Fibroblast of villous mesenchyme (primary cell): ENCODE data around the gene MST1. TPM values are rescaled to one million over a fixed set of nuclear protein-coding genes. Genes with fewer than 3 reads are reported as not detected.

ENCODE experiments used
- DNase-seq: peaks from one replicate; pipeline ENCODE4 v3.0.0-alpha.2; 2010; ENCODE audit warnings: low read depth
- H3K4me3 ChIP-seq: 2 replicates; pipeline ENCODE4 v1.5.1; 2011; ENCODE audit warnings: low read depth, mild to moderate bottlenecking, low read length
- total RNA-seq: library from RNA; depleted of rRNA; stranded (reverse); fragments of >200 nt; gene quantifications from 2 replicates; pipeline ENCODE4 v1.2.3, GENCODE V29; 2012
- TF ChIP-seq, protein P1 (sequence below): IDR thresholded peaks from 2 replicates; pipeline ENCODE4 v1.5.1; 2012; ENCODE audit warnings: low read depth, mild to moderate bottlenecking, low read length; ENCODE audit not compliant: insufficient read depth

MST1 gene
- total RNA-seq, 1 donor: 1.7 TPM

DNA sequence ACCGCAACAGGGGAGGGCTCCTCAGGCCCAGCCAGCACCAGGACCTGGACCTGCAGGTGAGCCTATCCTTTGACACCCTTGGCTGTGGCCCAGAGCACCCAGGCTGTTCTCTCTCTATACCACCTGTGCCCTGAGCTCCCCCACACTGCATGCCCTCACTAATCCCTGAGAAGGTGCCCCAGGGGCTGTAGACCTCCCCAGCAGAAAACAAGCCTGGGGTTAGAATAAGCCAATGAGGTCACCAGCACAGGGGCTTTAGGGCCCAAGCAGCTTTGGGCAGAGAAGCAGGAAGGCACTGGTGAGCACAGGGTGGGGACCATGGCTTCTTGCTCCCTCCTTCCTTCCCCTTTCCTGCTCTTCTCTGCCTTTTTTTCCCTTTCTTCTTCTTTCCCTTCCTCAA, 25.4 kb downstream of the MST1 start:
- TF ChIP-seq, protein P1, sequence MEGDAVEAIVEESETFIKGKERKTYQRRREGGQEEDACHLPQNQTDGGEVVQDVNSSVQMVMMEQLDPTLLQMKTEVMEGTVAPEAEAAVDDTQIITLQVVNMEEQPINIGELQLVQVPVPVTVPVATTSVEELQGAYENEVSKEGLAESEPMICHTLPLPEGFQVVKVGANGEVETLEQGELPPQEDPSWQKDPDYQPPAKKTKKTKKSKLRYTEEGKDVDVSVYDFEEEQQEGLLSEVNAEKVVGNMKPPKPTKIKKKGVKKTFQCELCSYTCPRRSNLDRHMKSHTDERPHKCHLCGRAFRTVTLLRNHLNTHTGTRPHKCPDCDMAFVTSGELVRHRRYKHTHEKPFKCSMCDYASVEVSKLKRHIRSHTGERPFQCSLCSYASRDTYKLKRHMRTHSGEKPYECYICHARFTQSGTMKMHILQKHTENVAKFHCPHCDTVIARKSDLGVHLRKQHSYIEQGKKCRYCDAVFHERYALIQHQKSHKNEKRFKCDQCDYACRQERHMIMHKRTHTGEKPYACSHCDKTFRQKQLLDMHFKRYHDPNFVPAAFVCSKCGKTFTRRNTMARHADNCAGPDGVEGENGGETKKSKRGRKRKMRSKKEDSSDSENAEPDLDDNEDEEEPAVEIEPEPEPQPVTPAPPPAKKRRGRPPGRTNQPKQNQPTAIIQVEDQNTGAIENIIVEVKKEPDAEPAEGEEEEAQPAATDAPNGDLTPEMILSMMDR: no peak
- no peak overlapping the region for H3K4me3 ChIP-seq
- DNase-seq: no peak

DNA sequence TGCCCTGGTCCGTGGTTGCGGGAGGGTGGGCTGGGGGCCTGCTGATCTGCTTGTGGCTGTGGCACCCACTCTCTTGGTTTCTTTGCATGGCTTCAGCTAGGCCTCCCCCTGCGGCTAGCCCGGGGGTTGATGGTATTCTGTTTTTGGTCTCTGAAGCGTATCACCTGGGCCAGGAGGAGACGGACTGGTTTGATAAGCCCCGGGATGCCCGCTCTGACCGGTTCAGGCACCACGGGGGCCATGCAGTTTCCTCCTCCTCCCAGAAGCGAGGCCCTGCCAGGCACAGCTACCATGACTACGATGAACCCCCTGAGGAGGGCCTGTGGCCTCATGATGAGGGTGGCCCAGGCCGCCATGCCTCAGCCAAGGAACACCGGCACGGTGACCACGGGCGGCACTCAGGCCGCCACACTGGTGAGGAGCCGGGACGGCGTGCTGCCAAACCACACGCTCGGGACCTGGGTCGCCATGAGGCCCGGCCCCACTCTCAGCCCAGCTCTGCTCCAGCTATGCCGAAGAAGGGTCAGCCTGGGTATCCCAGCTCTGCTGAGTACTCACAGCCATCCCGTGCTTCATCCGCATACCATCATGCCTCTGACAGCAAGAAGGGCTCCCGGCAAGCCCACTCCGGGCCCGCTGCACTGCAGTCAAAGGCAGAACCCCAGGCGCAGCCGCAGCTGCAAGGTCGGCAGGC, 26.4 kb downstream of the MST1 start:
- no peak for DNase-seq
- TF ChIP-seq, protein P1: no peak
- no peak overlapping the region for H3K4me3 ChIP-seq

DNA sequence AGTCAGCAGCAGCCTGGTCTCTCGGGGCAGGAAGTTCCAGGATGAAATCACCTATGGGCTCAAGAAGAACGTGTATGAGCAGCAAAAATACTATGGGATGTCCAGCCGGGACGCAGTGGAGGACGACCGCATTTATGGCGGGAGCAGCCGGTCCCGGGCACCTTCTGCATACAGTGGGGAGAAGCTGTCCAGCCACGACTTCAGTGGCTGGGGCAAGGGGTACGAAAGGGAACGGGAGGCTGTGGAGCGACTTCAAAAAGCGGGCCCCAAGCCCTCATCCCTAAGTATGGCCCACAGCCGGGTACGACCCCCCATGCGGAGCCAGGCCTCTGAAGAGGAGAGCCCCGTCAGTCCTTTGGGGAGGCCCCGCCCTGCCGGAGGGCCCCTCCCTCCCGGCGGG, 27.3 kb downstream of the MST1 start:
- H3K4me3 ChIP-seq: no peak overlapping the region
- DNase-seq: no peak
- TF ChIP-seq, protein P1: no peak

DNA sequence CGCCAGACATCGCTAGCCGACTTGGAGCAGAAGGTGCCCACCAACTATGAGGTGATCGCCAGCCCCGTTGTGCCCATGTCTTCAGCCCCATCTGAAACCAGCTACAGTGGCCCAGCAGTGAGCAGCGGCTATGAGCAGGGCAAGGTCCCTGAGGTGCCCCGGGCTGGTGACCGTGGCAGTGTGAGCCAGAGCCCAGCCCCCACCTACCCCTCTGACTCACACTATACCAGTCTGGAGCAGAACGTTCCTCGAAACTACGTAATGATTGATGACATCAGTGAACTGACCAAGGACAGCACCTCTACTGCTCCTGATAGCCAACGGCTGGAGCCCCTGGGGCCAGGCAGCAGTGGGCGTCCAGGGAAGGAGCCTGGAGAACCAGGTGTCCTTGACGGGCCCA, 28.0 kb downstream of the MST1 start:
- no peak overlapping the region for H3K4me3 ChIP-seq
- TF ChIP-seq, protein P1: no peak
- DNase-seq: no peak

DNA sequence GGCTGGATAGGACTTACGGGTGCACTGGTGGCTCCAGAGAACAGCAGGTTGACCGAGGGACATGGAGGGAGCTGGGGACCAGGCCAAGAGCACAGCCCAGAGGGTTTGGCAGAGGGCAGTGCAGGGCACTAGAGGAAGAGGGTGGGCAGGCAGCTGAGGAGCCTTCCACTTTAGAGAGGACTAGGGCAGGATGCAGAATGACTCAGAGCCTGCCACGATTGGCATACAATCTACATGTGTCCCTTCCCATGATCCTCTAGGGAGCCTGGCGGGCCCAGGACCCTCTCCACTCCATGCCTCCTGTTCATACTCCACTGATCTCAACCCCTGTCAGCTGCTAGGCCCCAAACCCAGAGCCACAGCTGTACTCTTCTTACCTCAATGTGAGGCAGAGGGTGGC, 29.5 kb downstream of the MST1 start:
- no peak overlapping the region for H3K4me3 ChIP-seq
- no peak for DNase-seq
- TF ChIP-seq, protein P1: no peak

DNA sequence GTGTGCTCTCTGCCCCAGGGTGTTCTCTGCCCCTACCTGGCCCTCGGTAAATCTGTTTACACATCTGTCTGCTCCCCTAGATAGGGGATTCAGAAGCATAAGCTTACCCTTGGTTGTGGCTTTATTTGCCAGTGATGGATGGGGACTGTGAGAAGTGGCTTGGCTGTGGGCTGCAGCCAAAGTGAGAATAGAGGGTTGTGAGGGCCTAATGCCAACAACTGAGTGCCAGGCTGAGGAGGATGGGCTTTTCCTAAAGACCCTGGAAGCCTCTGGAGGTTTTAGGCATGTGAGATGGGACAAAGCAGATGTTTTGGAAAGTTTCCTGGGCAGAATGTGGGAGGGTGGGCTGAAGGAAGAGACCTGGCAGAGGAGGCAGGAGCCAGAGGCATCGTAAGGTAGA, 30.6 kb downstream of the MST1 start:
- no peak overlapping the region for H3K4me3 ChIP-seq
- TF ChIP-seq, protein P1: no peak
- no peak for DNase-seq

DNA sequence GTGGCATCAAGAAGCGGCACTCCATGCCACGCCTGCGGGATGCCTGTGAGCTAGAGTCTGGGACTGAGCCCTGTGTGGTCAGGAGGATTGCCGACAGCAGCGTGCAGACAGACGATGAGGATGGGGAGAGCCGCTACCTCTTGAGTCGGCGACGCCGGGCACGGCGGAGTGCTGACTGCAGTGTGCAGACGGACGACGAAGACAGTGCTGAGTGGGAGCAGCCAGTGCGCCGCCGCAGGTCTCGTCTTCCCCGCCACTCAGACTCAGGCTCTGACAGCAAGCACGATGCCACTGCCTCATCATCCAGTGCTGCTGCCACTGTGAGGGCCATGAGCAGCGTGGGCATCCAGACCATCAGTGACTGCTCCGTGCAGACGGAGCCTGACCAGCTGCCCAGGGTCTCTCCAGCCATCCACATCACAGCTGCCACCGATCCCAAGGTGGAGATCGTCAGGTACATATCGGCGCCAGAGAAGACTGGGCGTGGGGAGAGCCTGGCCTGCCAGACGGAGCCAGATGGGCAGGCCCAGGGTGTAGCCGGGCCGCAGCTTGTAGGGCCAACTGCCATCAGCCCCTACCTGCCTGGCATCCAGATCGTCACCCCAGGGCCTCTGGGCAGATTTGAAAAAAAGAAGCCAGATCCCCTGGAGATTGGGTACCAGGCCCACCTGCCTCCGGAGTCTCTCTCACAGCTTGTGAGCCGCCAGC, 31.9 kb downstream of the MST1 start:
- no peak overlapping the region for H3K4me3 ChIP-seq
- DNase-seq: no peak
- TF ChIP-seq, protein P1: no peak
